Measurements from ENCODE around the gene TGFB1. TPM values are rescaled to one million over a fixed set of nuclear protein-coding genes. Genes with fewer than 3 reads are reported as not detected.

Gene TGFB1
- polyA plus RNA-seq, 1 experiment: 4.9 TPM

DNA sequence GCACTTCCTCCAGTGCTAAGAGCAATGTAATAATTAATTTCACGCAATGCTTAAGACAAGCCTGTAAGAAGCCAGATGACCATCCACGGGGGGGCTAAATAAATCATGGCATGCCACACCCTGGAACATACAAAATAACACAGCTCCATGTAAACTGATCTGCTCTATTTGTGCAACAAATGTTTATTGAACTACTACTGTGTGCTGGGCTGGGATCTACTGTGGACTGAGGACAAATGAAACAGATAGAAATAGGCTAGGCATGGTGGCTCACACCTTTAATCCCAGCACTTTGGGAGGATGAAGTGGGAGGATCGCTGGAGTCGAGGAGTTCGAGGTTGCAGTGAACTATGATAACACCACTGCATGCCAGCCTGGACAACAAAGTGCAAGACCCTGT is 21.3 kb downstream of the TGFB1 start:
- H3K27me3 ChIP-seq (ENCODE audit: control insufficient read depth, insufficient read depth, low read length): no peaks in the 10 kb centered on the region
- H3K4me3 ChIP-seq (ENCODE audit: low read depth, low read length): no peak overlapping the region
- H3K9me3 ChIP-seq (ENCODE audit: control insufficient read depth, insufficient read depth, low read length): no peaks in the 10 kb centered on the region
- DNase-seq (ENCODE audit: low read depth, low spot score): no peak
- POLR2A ChIA-PET: no interaction called here
- TF ChIP-seq, protein P1, sequence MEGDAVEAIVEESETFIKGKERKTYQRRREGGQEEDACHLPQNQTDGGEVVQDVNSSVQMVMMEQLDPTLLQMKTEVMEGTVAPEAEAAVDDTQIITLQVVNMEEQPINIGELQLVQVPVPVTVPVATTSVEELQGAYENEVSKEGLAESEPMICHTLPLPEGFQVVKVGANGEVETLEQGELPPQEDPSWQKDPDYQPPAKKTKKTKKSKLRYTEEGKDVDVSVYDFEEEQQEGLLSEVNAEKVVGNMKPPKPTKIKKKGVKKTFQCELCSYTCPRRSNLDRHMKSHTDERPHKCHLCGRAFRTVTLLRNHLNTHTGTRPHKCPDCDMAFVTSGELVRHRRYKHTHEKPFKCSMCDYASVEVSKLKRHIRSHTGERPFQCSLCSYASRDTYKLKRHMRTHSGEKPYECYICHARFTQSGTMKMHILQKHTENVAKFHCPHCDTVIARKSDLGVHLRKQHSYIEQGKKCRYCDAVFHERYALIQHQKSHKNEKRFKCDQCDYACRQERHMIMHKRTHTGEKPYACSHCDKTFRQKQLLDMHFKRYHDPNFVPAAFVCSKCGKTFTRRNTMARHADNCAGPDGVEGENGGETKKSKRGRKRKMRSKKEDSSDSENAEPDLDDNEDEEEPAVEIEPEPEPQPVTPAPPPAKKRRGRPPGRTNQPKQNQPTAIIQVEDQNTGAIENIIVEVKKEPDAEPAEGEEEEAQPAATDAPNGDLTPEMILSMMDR (IDR thresholded peaks at IDR 0.05; ENCODE audit: low read depth, low read length): no peak
- CTCF ChIA-PET: interaction anchor here (0.6 to 1.2 kb wide), 3 partner anchors 9 to 22 kb away, joined by 3 read pairs; no protein-coding TSS in a partner anchor
- no peak overlapping the region for H3K27ac ChIP-seq (ENCODE audit: low read depth, low read length)

DNA sequence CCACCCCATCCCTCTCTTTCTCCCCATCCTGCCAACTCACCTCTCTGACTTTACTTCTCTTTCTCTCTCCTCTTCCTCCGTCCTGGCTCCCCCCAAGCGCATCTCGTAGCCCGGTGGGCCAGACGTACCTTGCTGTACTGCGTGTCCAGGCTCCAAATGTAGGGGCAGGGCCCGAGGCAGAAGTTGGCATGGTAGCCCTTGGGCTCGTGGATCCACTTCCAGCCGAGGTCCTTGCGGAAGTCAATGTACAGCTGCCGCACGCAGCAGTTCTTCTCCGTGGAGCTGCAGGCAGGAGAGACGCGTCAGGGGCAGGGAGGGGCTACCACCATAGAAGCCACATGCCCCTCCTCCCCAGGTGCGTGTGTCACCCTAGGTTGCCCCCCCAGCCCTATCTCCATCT is 21.7 kb downstream of the TGFB1 start:
- ChIA-PET POLR2A (no interaction called here), CTCF (interaction anchor here (1.2 kb wide), 1 partner anchor 10 kb away, joined by 3 read pairs; no protein-coding TSS in a partner anchor)
- H3K4me3 ChIP-seq (ENCODE audit: low read depth, low read length): no peak overlapping the region
- no peak for DNase-seq (ENCODE audit: low read depth, low spot score)
- no peaks in the 10 kb centered on the region for H3K9me3 ChIP-seq (ENCODE audit: control insufficient read depth, insufficient read depth, low read length)
- H3K27me3 ChIP-seq (ENCODE audit: control insufficient read depth, insufficient read depth, low read length): no peaks in the 10 kb centered on the region
- TF ChIP-seq, protein P1 (IDR thresholded peaks at IDR 0.05; ENCODE audit: low read depth, low read length): no peak
- H3K27ac ChIP-seq (ENCODE audit: low read depth, low read length): no peak overlapping the region

DNA sequence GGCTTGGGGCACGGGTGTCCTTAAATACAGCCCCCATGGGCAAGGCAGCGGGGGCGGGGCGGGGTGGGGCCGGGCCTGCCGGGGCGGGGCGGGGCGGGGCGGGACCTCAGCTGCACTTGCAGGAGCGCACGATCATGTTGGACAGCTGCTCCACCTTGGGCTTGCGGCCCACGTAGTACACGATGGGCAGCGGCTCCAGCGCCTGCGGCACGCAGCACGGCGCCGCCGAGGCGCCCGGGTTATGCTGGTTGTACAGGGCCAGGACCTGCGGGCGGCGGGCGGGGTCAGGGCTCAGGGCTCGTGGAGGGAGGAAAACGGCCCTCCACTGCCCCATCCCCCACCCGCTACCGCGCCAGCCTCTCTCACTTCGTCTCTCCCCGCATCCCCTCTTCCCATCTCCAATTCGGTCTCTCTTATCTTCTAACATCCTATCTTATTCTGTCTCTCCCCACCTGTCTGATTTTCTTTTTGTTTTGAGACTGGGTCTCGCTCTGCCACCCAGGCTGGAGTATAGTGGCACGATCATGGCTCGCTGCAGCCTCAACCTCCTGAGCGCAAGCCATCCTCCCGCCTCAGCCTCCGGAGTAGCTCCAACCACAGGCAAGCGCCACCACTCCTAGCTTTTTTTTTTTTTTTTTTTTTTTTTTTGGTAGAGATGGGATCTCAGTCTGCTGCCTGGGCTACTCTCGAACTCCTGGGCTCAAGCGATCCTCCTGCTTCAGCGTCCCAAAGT is 22.6 kb downstream of the TGFB1 start:
- DNase-seq (ENCODE audit: low read depth, low spot score): no peak
- Histone ChIP-seq H3K27ac (ENCODE audit: low read depth, low read length) (no peak overlapping the region), H3K4me3 (ENCODE audit: low read depth, low read length) (no peak overlapping the region), H3K9me3 (ENCODE audit: control insufficient read depth, insufficient read depth, low read length) (no peaks in the 10 kb centered on the region), H3K27me3 (ENCODE audit: control insufficient read depth, insufficient read depth, low read length) (no peaks in the 10 kb centered on the region)
- ChIA-PET CTCF (interaction anchor here (0.6 kb wide), 1 partner anchor 16 kb away, joined by 7 read pairs; no protein-coding TSS in a partner anchor), POLR2A (interaction anchor here (0.6 kb wide), 1 partner anchor 17 kb away, joined by 6 read pairs; no protein-coding TSS in a partner anchor)
- TF ChIP-seq, protein P1 (IDR thresholded peaks at IDR 0.05; ENCODE audit: low read depth, low read length): no peak

DNA sequence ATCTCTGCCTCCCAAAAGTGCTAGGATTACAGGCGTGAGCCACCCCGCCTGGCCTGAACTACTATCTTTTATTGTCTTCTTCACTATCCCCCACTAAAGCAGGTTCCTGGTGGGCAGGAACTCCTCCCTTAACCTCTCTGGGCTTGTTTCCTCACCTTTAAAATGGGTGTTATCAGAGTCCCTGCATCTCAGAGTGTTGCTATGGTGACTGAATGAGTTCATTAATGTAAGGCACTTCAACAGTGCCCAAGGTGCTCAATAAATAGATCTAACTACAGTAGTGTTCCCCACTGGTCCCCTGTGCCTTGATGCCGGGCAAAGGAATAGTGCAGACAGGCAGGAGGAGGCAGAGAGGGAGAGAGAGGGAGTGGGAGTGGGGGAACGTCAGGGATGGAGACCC is 23.2 kb downstream of the TGFB1 start:
- CTCF ChIA-PET: no interaction called here
- POLR2A ChIA-PET: no interaction called here
- TF ChIP-seq, protein P1 (IDR thresholded peaks at IDR 0.05; ENCODE audit: low read depth, low read length): no peak
- no peak overlapping the region for H3K4me3 ChIP-seq (ENCODE audit: low read depth, low read length)
- H3K9me3 ChIP-seq (ENCODE audit: control insufficient read depth, insufficient read depth, low read length): no peaks in the 10 kb centered on the region; the same call in 1 of the 2 replicates
- no peak overlapping the region for H3K27ac ChIP-seq (ENCODE audit: low read depth, low read length)
- no peaks in the 10 kb centered on the region for H3K27me3 ChIP-seq (ENCODE audit: control insufficient read depth, insufficient read depth, low read length)
- DNase-seq (ENCODE audit: low read depth, low spot score): no peak

DNA sequence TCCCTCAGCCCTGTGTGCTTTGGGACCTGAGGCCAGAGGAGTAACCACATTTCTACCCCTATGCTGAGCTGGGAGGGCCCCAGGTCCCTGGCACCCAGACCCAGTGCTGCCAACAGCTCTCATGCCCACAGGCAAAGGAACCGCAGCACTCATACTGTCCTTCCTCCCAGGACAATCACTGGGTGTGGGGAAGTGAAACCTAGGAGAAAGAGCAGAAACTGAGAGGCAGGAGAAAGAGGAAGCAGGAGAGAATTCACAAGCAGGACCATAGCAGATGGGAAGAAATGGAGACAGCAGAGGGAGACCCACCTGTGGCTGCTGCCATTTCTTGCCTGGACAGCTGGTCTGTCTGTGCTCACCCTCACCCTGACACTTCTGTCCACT is 24.9 kb downstream of the TGFB1 start:
- TF ChIP-seq, protein P1 (IDR thresholded peaks at IDR 0.05; ENCODE audit: low read depth, low read length): no peak
- ChIA-PET CTCF (no interaction called here), POLR2A (interaction anchor here (0.6 to 1.1 kb wide), 2 partner anchors 64 to 103 kb away, joined by 4 read pairs; no protein-coding TSS in a partner anchor)
- Histone ChIP-seq H3K27me3 (ENCODE audit: control insufficient read depth, insufficient read depth, low read length) (no peaks in the 10 kb centered on the region), H3K4me3 (ENCODE audit: low read depth, low read length) (no peak overlapping the region), H3K9me3 (ENCODE audit: control insufficient read depth, insufficient read depth, low read length) (no peaks in the 10 kb centered on the region; the same call in 1 of the 2 replicates), H3K27ac (ENCODE audit: low read depth, low read length) (peak overlapping the region; percentile 52)
- no peak for DNase-seq (ENCODE audit: low read depth, low spot score)

Data from AG04450 (cell line).